Ovary (tissue), 3 donors: ENCODE data around the gene EEFSEC.

Experiments used
- CTCF ChIP-seq, 3 donors: fragments of 450-650 bp in 2 of 3; fragments of 200-600 bp in 1 of 3; IDR thresholded peaks; one replicate each; pipeline versions ENCODE4 v1.5.1 to v1.8.0; 2016 to 2022; ENCODE audit warnings: antibody characterized with exemption in 3 of 3, mild to moderate bottlenecking in 1 of 3
- POLR2A ChIP-seq: fragments of 450-650 bp; IDR thresholded peaks from one replicate; pipeline ENCODE4 v1.6.1; 2017; ENCODE audit warnings: antibody characterized with exemption, mild to moderate bottlenecking, moderate library complexity
- donor health status: DM: no; HTN: no; CAD: no.

GRCh38 chr3:128379367-128380160 is 226.3 kb downstream of the EEFSEC start:
- no peak for TF ChIP-seq POLR2A
- no peak for TF ChIP-seq CTCF (IDR thresholded peaks at IDR 0.05)
